Colon (tissue), 2 donors: ENCODE results near the gene MPP1.
"Not testable (repeated sequence)": the region's sequence is repeated elsewhere in the genome, so short reads cannot be mapped to it uniquely, and the experiment has no call there.

Experiments
- FAIRE-seq: peaks from 2 replicates; lab custom pipeline; 2012; peaks lifted over from hg19 to GRCh38; lab: Jason Lieb, UNC
- donor health status: control.
- donor health status: control.

MPP1 gene

GRCh38 chrX:154804957-154805695 is at the start of gene MPP1:
Gene MPP1 (minus strand): TSS chrX:154805485. CDS start chrX:154805373, 112 bp downstream.
- no peak for FAIRE-seq

GRCh38 chrX:154850957-154851611 is 45.8 kb upstream of the MPP1 start:
- no peak for FAIRE-seq

- peak; percentile 90 for FAIRE-seq
Measured at GRCh38 chrX:154840856-154841255, 35.6 kb upstream of the MPP1 start.

- FAIRE-seq, result no peak
Measured at GRCh38 chrX:154836163-154836562, 30.9 kb upstream of the MPP1 start.

- FAIRE-seq, result no peak
Measured at GRCh38 chrX:154834562-154834961, 29.3 kb upstream of the MPP1 start, which contains the start of gene SMIM9. Gene SMIM9 (minus strand): TSS chrX:154834662. CDS start chrX:154830856, 3,806 bp downstream.

- no peak for FAIRE-seq
Measured at GRCh38 chrX:154833746-154834274, 28.5 kb upstream of the MPP1 start.

- no peak for FAIRE-seq
Measured at GRCh38 chrX:154829926-154830442, 24.7 kb upstream of the MPP1 start.

- FAIRE-seq, result peak; percentile 24
Measured at GRCh38 chrX:154829134-154829533, 23.8 kb upstream of the MPP1 start.

GRCh38 chrX:154828016-154828408 is 22.7 kb upstream of the MPP1 start:
- no peak for FAIRE-seq

- peak; percentile 49 for FAIRE-seq
Measured at GRCh38 chrX:154827194-154828015, 22.1 kb upstream of the MPP1 start.

GRCh38 chrX:154825586-154825985 is 20.3 kb upstream of the MPP1 start:
- not testable (repeated sequence) for FAIRE-seq

GRCh38 chrX:154824638-154825037 is 19.4 kb upstream of the MPP1 start:
- FAIRE-seq, result no peak

GRCh38 chrX:154822029-154822428 is 16.7 kb upstream of the MPP1 start:
- no peak for FAIRE-seq

GRCh38 chrX:154821523-154821922 is 16.2 kb upstream of the MPP1 start:
- FAIRE-seq, result no peak

GRCh38 chrX:154819771-154820341 is 14.6 kb upstream of the MPP1 start:
- no peak for FAIRE-seq

GRCh38 chrX:154818916-154819770 is 13.9 kb upstream of the MPP1 start:
- FAIRE-seq, result no peak

GRCh38 chrX:154817048-154817618 is 11.8 kb upstream of the MPP1 start:
- FAIRE-seq, result not testable (repeated sequence)

GRCh38 chrX:154816326-154816898 is 11.1 kb upstream of the MPP1 start:
- not testable (repeated sequence) for FAIRE-seq

GRCh38 chrX:154815274-154815818 is 10.1 kb upstream of the MPP1 start:
- no peak for FAIRE-seq

- FAIRE-seq, result no peak
Measured at GRCh38 chrX:154813801-154814200, 8.5 kb upstream of the MPP1 start.
